Lung (tissue), 12 donors: Measurements from ENCODE around the gene CDKN1B. TPM values are rescaled to one million over a fixed set of nuclear protein-coding genes. Genes with fewer than 3 reads are reported as not detected.

Source experiments
- ATAC-seq: fragments of 200-7000 bp; cut with Tn5 transposase; one replicate; pipeline ENCODE4 v1.9.1; 2020; ENCODE audit warnings: moderate number of reproducible peaks; ENCODE audit not compliant: insufficient read depth, low FRiP score
- DNase-seq, 3 donors: peaks; one replicate each; pipeline ENCODE4 v3.0.0-alpha.2; 2013 to 2017
- H3K27ac ChIP-seq, 2 donors: one replicate each; pipeline ENCODE4 v1.5.1; 2013; ENCODE audit warnings: mild to moderate bottlenecking in 2 of 2, moderate library complexity in 2 of 2, control low read depth in 1 of 2, inconsistent platforms in 1 of 2, low read depth in 1 of 2, low read length in 1 of 2
- H3K27me3 ChIP-seq, 3 donors: one replicate each; pipeline ENCODE4 v1.5.1; 2013; ENCODE audit warnings: low read length in 2 of 3; ENCODE audit not compliant: control insufficient read depth in 3 of 3, insufficient read depth in 3 of 3
- H3K36me3 ChIP-seq, 4 donors: one replicate each; pipeline ENCODE4 v1.5.1; 2013; ENCODE audit warnings: low read length in 4 of 4, mild to moderate bottlenecking in 1 of 4, moderate library complexity in 1 of 4; ENCODE audit not compliant: control insufficient read depth in 4 of 4, insufficient read depth in 4 of 4
- H3K4me1 ChIP-seq, 5 donors: one replicate each; pipeline ENCODE4 v1.5.1; 2013; ENCODE audit warnings: low read length in 5 of 5, mild to moderate bottlenecking in 2 of 5, moderate library complexity in 1 of 5; ENCODE audit not compliant: control insufficient read depth in 5 of 5, insufficient read depth in 5 of 5
- H3K4me3 ChIP-seq: one replicate; pipeline ENCODE4 v1.5.1; 2013; ENCODE audit warnings: mild to moderate bottlenecking, control low read depth, moderate library complexity
- H3K9ac ChIP-seq, 2 donors: one replicate each; pipeline ENCODE4 v1.5.1; 2013; ENCODE audit warnings: low read length in 2 of 2, control low read depth in 1 of 2; ENCODE audit not compliant: insufficient read depth in 1 of 2
- H3K9me3 ChIP-seq, 4 donors: one replicate each; pipeline ENCODE4 v1.5.1; 2013; ENCODE audit warnings: low read length in 3 of 4, mild to moderate bottlenecking in 1 of 4, moderate library complexity in 1 of 4; ENCODE audit not compliant: control insufficient read depth in 4 of 4, insufficient read depth in 3 of 4
- CTCF ChIP-seq: IDR thresholded peaks from 2 replicates; pipeline ENCODE4 v1.5.1; 2012; ENCODE audit warnings: mild to moderate bottlenecking; ENCODE audit errors: control extremely low read depth, extremely low read depth
- WGBS, 2 donors: extraction: QIAGEN DNeasy Blood & Tissue Kit; methylation state at CpG; one replicate each; pipeline ENCODE4 v1.1.7; 2013; 5-methylcytosine and 5-hydroxymethylcytosine counted together
- polyA plus RNA-seq, 2 donors: library from polyadenylated mRNA; stranded (reverse); fragments of 200-250 nt; gene quantifications; one replicate each; pipeline ENCODE4 v1.2.1, GENCODE V29; 2013
- total RNA-seq, 2 donors: library from RNA; depleted of rRNA in 1 of 2; stranded (reverse); fragments of >200 nt in 1 of 2; gene quantifications; one replicate each; pipeline ENCODE4 v1.2.1, GENCODE V29; 2014 to 2021
- donor health status: control.
- donor health status: control.
- donor health status: Bipolar disorder and iron deficiency.
- donor health status: healthy.
- donor health status: DM: yes; HTN: yes; CAD: no.

CDKN1B gene
- total and polyA plus RNA-seq, 4 donors = 27.3 to 89.4 (median 39.9) TPM

GRCh38 chr12:12757121-12757520 lies 40.0 kb downstream of the CDKN1B start:
- 92 to 95% methylated on average over 2 of the region's 2 CpGs for WGBS, 2 donors
- Histone ChIP-seq H3K9me3 (no peaks in the 10 kb centered on the region), H3K9ac (no peak overlapping the region), H3K4me1 (no peaks in the 10 kb centered on the region), H3K4me3 (no peak overlapping the region), H3K36me3 (no peaks in the 10 kb centered on the region), H3K27ac (no peak overlapping the region), H3K27me3 (no peaks in the 10 kb centered on the region)
- DNase-seq (no peak), ATAC-seq (no peak)
- no peak for TF ChIP-seq CTCF

GRCh38 chr12:12759234-12759915 lies 42.2 kb downstream of the CDKN1B start:
- Histone ChIP-seq H3K9ac (no peak overlapping the region), H3K36me3 (no peaks in the 10 kb centered on the region), H3K4me3 (no peak overlapping the region), H3K27me3 (no peaks in the 10 kb centered on the region), H3K9me3 (no peaks in the 10 kb centered on the region), H3K27ac (no peak overlapping the region), H3K4me1 (no peaks in the 10 kb centered on the region)
- DNase-seq (no peak), ATAC-seq (no peak)
- WGBS, 2 donors = 96 to 97% methylated on average over 7 of the region's 7 CpGs
- TF ChIP-seq CTCF = no peak

- Histone ChIP-seq H3K9ac (no peak overlapping the region), H3K27me3 (no peaks in the 10 kb centered on the region), H3K4me1 (no peaks in the 10 kb centered on the region), H3K9me3 (peaks cover 0 to 4% (median 2%) of the 10 kb centered on the region in 4 donors), H3K27ac (no peak overlapping the region), H3K4me3 (no peak overlapping the region), H3K36me3 (no peaks in the 10 kb centered on the region)
- DNase-seq = no peak
- no peak for ATAC-seq
- TF ChIP-seq CTCF = no peak
Observed at GRCh38 chr12:12764824-12765223, 47.7 kb downstream of the CDKN1B start.

- Histone ChIP-seq H3K4me3 (no peak overlapping the region), H3K4me1 (no peaks in the 10 kb centered on the region), H3K9me3 (peaks cover 0 to 4% (median 2%) of the 10 kb centered on the region in 4 donors), H3K9ac (no peak overlapping the region), H3K27me3 (no peaks in the 10 kb centered on the region), H3K36me3 (no peaks in the 10 kb centered on the region), H3K27ac (no peak overlapping the region)
- 96 to 98% methylated on average over 6 of the region's 6 CpGs for WGBS, 2 donors
- no peak for TF ChIP-seq CTCF
- DNase-seq (no peak), ATAC-seq (no peak)
Observed at GRCh38 chr12:12770262-12770661, 53.1 kb downstream of the CDKN1B start.
